Rectal smooth muscle tissue (tissue), 1 donor: Measurements from ENCODE around the gene ICA1.

Experiments
- H3K27ac ChIP-seq: one replicate; pipeline ENCODE4 v1.7.0; 2013; ENCODE audit warnings: low read depth, low read length, inconsistent platforms
- H3K27me3 ChIP-seq: one replicate; pipeline ENCODE4 v1.7.0; 2013; ENCODE audit warnings: low read length; ENCODE audit not compliant: control insufficient read depth, insufficient read depth
- H3K36me3 ChIP-seq: one replicate; pipeline ENCODE4 v1.7.0; 2013; ENCODE audit warnings: low read length; ENCODE audit not compliant: control insufficient read depth, insufficient read depth
- H3K4me1 ChIP-seq: one replicate; pipeline ENCODE4 v1.7.0; 2013; ENCODE audit warnings: low read length; ENCODE audit not compliant: control insufficient read depth, insufficient read depth
- H3K4me3 ChIP-seq: one replicate; pipeline ENCODE4 v1.7.0; 2013; ENCODE audit warnings: low read length
- H3K9ac ChIP-seq: one replicate; pipeline ENCODE4 v1.7.0; 2013; ENCODE audit warnings: low read length

ICA1 gene

GRCh38 chr7:8157296-8157695 is 104.7 kb downstream of the ICA1 start:
- no peak overlapping the region for H3K4me3 ChIP-seq
- no peaks in the 10 kb centered on the region for H3K4me1 ChIP-seq
- no peak overlapping the region for H3K9ac ChIP-seq
- no peaks in the 10 kb centered on the region for H3K27me3 ChIP-seq
- no peaks in the 10 kb centered on the region for H3K36me3 ChIP-seq
- no peak overlapping the region for H3K27ac ChIP-seq

- Histone ChIP-seq H3K27me3 (no peaks in the 10 kb centered on the region), H3K4me1 (no peaks in the 10 kb centered on the region), H3K9ac (no peak overlapping the region), H3K4me3 (no peak overlapping the region), H3K27ac (no peak overlapping the region), H3K36me3 (no peaks in the 10 kb centered on the region)
These were observed 106.1 kb downstream of the ICA1 start for GRCh38 chr7:8155836-8156235.

DNA sequence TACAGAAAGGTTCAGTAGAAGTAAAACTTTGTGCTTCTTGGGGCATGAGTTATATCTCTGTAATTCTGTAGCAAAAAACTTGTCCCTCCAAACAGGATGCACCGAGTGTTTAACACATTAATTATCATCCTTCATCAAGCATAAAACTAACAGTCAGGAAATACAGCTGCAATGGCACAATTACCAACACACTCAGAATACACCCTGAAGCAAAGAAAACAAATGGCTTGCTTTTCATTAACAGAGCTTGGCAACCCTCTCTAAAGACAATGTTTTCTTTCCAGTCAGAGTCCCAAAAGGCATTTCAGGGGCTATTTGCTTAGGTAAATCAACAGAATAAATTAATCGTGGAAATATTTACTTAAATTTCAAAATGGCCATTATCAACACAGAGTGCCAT is 107.7 kb downstream of the ICA1 start:
- Histone ChIP-seq H3K27me3 (no peaks in the 10 kb centered on the region), H3K4me3 (no peak overlapping the region), H3K9ac (no peak overlapping the region), H3K36me3 (no peaks in the 10 kb centered on the region), H3K4me1 (no peaks in the 10 kb centered on the region), H3K27ac (no peak overlapping the region)

DNA sequence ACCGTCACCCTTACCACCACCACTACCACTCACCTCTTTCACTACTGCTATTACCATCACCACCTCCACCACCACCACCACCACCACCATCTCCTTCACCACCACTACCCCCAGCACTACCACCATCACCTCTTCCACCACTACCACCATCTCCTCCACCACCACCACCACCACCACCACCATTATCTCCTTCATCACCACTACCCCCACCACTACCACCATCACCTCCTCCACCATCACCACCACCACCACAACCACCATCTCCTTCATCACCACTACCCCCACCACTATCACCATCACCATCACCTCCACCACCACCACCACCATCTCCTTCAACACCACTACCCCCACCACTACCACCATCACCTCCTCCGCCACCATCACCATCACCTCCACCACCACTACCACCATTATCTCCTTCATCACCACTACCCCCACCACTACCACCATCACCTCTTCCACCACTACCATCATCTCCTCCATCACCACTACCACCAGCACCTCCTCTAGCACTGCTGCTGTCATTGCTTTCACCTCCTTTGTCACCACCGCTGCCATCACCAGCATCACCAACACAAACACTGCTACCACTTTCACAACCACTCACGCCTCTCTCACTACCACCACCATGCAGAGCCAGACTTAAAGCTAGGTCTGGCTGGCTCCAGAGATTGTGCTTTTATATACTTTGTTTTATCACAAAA is 109.3 kb downstream of the ICA1 start:
- no peak overlapping the region for H3K4me3 ChIP-seq
- H3K27me3 ChIP-seq, result no peaks in the 10 kb centered on the region
- H3K4me1 ChIP-seq, result no peaks in the 10 kb centered on the region
- no peak overlapping the region for H3K9ac ChIP-seq
- H3K27ac ChIP-seq, result no peak overlapping the region
- H3K36me3 ChIP-seq, result no peaks in the 10 kb centered on the region

DNA sequence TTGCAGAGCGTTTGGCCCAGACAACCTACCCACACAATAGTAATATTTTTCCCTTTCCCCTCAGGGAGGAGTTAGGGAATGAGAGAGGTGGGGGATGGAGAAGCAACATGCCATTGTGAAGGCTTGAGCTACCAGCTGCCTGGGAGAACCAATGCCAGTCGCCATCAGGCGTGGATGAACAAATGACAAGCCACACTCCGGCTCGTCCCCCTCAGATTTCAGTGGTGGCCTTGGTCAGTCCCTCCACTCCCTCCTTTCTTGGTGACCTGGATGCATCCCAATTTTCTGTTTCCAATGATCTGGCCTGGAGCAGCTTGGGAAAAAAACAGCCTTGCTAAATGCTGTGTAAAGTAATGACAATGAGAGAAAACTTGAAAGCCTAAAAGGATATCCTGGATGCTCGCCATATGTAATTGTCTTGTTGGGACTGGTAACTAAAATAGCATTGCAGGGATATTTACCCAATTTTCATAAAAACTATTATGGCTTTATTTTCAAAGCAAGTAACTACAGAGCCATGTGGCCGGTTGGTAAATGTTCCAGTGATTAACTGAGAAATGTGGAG is 110.7 kb downstream of the ICA1 start:
- Histone ChIP-seq H3K27ac (no peak overlapping the region), H3K4me1 (no peaks in the 10 kb centered on the region), H3K36me3 (no peaks in the 10 kb centered on the region), H3K27me3 (no peaks in the 10 kb centered on the region), H3K4me3 (no peak overlapping the region), H3K9ac (no peak overlapping the region)

DNA sequence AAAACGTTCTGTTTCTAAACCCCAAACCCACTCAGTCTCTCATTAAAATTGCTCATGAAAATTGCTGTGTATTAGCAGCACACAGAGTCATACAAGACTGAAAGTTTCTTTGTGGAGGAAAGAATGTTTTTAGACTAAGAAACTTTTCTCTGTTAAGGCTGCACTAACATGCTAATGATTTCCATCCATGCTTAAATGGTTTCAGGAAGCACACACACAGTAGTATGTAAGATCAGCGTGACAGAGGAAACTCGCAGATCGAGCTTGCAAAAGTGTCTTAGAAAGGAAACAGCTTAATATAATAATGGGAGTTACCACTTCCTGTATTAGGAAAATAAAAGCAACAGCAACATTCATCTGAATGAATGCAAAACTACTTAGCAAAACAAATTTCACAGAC is 112.7 kb downstream of the ICA1 start:
- H3K27ac ChIP-seq, result no peak overlapping the region
- H3K4me3 ChIP-seq, result no peak overlapping the region
- no peaks in the 10 kb centered on the region for H3K27me3 ChIP-seq
- H3K9ac ChIP-seq, result no peak overlapping the region
- H3K36me3 ChIP-seq, result no peaks in the 10 kb centered on the region
- H3K4me1 ChIP-seq, result no peaks in the 10 kb centered on the region

DNA sequence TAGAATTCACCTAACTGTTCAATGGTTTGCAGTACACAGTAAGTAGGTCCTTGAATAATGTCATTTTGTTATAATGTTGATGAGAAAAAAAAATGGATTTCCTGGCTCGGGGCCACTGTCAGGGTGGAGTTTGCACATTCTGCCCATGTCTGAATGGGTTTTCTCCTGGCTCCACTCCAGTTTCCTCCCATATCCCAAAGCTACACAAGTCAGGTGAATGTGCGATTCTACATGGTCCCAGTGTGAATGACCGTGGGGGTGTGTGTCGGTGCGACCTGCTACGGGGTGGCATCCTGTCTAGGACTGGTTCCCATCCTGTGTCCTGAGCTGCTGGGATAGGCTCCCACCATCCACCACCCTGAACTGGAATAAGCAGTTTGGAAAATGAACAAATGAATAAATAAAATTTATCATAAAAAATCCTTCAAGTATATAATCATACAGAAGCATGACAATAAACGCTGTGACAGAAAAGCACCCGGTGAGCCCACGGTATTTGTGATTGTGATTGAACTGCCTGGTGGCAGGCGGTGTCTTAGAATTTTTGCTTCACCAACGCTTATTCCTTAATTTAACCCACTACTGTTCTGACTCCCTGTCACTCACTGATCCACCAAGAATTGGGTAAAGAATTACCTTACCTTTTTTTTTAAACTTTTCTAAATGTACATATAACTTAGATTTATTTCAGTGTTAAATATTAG is 114.1 kb downstream of the ICA1 start:
- H3K4me3 ChIP-seq, result no peak overlapping the region
- H3K9ac ChIP-seq, result no peak overlapping the region
- no peaks in the 10 kb centered on the region for H3K36me3 ChIP-seq
- H3K27me3 ChIP-seq, result no peaks in the 10 kb centered on the region
- H3K4me1 ChIP-seq, result no peaks in the 10 kb centered on the region
- H3K27ac ChIP-seq, result no peak overlapping the region

GRCh38 chr7:8146788-8147413 is 115.1 kb downstream of the ICA1 start:
- Histone ChIP-seq H3K36me3 (no peaks in the 10 kb centered on the region), H3K4me1 (no peaks in the 10 kb centered on the region), H3K4me3 (no peak overlapping the region), H3K27me3 (no peaks in the 10 kb centered on the region), H3K9ac (no peak overlapping the region), H3K27ac (no peak overlapping the region)

DNA sequence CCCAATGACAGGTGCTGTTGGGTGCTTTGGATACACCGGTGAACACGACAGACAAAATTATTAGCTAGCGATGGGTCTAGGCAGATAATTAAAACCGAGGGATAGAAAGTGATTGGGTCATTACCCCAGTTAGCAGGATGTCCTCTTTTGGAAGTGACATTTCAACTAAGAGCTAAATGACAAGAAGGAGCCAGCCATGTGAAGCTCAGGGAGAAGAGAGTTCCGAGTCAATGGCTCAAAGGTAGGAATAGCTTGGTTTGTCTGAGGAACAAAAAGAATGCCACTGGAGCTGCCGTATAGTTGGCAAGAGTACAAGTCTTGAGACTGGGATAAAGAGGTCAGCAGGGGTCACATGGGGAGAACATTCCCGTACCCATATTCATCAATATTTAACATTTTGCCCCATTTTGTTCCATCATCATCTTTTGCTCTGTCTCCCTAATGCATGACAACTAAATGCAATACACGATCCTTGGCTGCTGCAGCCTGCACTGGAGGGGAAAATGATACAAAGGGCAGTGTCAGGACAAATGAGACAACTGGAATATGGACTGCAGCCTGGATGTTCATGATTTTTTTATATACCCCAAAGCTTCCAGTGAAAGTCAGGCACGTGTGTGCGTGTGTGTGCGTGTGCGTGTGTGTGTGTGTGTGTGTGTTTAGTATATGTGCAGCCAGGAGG is 115.7 kb downstream of the ICA1 start:
- no peak overlapping the region for H3K27ac ChIP-seq
- H3K36me3 ChIP-seq, result no peaks in the 10 kb centered on the region
- H3K9ac ChIP-seq, result no peak overlapping the region
- no peaks in the 10 kb centered on the region for H3K4me1 ChIP-seq
- H3K27me3 ChIP-seq, result no peaks in the 10 kb centered on the region
- H3K4me3 ChIP-seq, result no peak overlapping the region

- Histone ChIP-seq H3K4me1 (no peaks in the 10 kb centered on the region), H3K4me3 (no peak overlapping the region), H3K36me3 (no peaks in the 10 kb centered on the region), H3K27me3 (no peaks in the 10 kb centered on the region), H3K9ac (no peak overlapping the region), H3K27ac (no peak overlapping the region)
These were observed 117.1 kb downstream of the ICA1 start for GRCh38 chr7:8144856-8145255.

- no peaks in the 10 kb centered on the region for H3K27me3 ChIP-seq
- no peak overlapping the region for H3K27ac ChIP-seq
- H3K36me3 ChIP-seq, result no peaks in the 10 kb centered on the region
- H3K4me3 ChIP-seq, result no peak overlapping the region
- H3K9ac ChIP-seq, result no peak overlapping the region
- H3K4me1 ChIP-seq, result no peaks in the 10 kb centered on the region
These were observed 118.7 kb downstream of the ICA1 start for GRCh38 chr7:8143151-8143874.

- Histone ChIP-seq H3K36me3 (no peaks in the 10 kb centered on the region), H3K9ac (no peak overlapping the region), H3K27ac (no peak overlapping the region), H3K27me3 (no peaks in the 10 kb centered on the region), H3K4me3 (no peak overlapping the region), H3K4me1 (no peaks in the 10 kb centered on the region)
These were observed 119.5 kb downstream of the ICA1 start for GRCh38 chr7:8142477-8142876.
